Mesothelial cell of epicardium (in vitro differentiated cells): ENCODE results near the gene MXRA7. TPM values are rescaled to one million over a fixed set of nuclear protein-coding genes. Genes with fewer than 3 reads are reported as not detected.
"Not testable (repeated sequence)": the region's sequence is repeated elsewhere in the genome, so short reads cannot be mapped to it uniquely, and the experiment has no call there.

Source experiments
- DNase-seq, 2 experiments: peaks; one replicate each; pipeline ENCODE4 v3.0.0; 2021; ENCODE audit warnings: low spot score in 2 of 2; ENCODE audit not compliant: unreplicated experiment in 2 of 2
- H3K27ac Mint-ChIP-seq: 2 replicates; pipeline ENCODE4 v1.8.0; 2021; ENCODE audit warnings: mixed read lengths
- H3K27me3 Mint-ChIP-seq: 2 replicates; pipeline ENCODE4 v1.8.0; 2021; ENCODE audit warnings: low read depth, mixed read lengths
- H3K36me3 Mint-ChIP-seq: 2 replicates; pipeline ENCODE4 v1.8.0; 2021; ENCODE audit warnings: mixed read lengths
- H3K4me1 Mint-ChIP-seq: 2 replicates; pipeline ENCODE4 v1.8.0; 2021; ENCODE audit warnings: mixed read lengths
- H3K4me3 Mint-ChIP-seq: 2 replicates; pipeline ENCODE4 v1.8.0; 2021; ENCODE audit warnings: mild to moderate bottlenecking, moderate library complexity, mixed read lengths
- H3K9me3 Mint-ChIP-seq: 2 replicates; pipeline ENCODE4 v1.8.0; 2021; ENCODE audit warnings: mixed read lengths
- CTCF ChIP-seq: fragments of 200-600 bp; sonication (generic); IDR thresholded peaks from one replicate; pipeline ENCODE4 v1.5.0; 2021; ENCODE audit warnings: antibody characterized with exemption; ENCODE audit not compliant: unreplicated experiment
- total RNA-seq: library from RNA; stranded (reverse); gene quantifications from 3 replicates; pipeline ENCODE4 v1.2.1, GENCODE V29; 2021

Gene MXRA7
- total RNA-seq, 1 donor from 2014 or later, result 53.6 TPM

DNA sequence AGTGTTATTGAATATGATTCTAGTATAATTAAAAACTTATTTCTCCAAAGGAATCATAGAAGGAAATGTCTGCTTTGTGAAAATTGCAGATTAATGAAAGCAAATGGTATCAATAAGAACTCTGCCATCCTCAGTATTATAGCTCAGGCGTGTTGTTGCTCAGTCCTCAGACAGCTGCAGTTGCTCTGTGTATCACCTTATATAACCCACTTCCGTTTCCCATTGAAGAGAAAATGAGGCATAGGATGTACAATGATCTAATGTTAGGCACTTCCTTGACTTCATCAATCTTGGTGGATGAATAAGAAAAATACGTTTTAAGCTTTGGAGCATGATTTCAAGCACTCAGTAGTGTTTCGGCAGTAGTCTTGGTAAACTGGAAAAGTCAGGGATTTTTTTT is 41.2 kb upstream of the MXRA7 start:
- DNase-seq, result no peak
- H3K27ac Mint-ChIP-seq, result no peak overlapping the region
- H3K9me3 Mint-ChIP-seq, result no peaks in the 10 kb centered on the region
- H3K4me3 Mint-ChIP-seq, result no peak overlapping the region
- H3K4me1 Mint-ChIP-seq, result no peaks in the 10 kb centered on the region
- peaks cover 27% of the 10 kb centered on the region for H3K36me3 Mint-ChIP-seq
- no peak for TF ChIP-seq CTCF
- no peaks in the 10 kb centered on the region for H3K27me3 Mint-ChIP-seq

GRCh38 chr17:76751416-76751993 is 40.7 kb upstream of the MXRA7 start:
- no peaks in the 10 kb centered on the region for H3K4me1 Mint-ChIP-seq
- no peaks in the 10 kb centered on the region for H3K27me3 Mint-ChIP-seq
- DNase-seq, result no peak
- H3K9me3 Mint-ChIP-seq, result peaks cover 2% of the 10 kb centered on the region
- no peak overlapping the region for H3K27ac Mint-ChIP-seq
- peaks cover 28% of the 10 kb centered on the region for H3K36me3 Mint-ChIP-seq
- no peak for TF ChIP-seq CTCF
- no peak overlapping the region for H3K4me3 Mint-ChIP-seq

DNA sequence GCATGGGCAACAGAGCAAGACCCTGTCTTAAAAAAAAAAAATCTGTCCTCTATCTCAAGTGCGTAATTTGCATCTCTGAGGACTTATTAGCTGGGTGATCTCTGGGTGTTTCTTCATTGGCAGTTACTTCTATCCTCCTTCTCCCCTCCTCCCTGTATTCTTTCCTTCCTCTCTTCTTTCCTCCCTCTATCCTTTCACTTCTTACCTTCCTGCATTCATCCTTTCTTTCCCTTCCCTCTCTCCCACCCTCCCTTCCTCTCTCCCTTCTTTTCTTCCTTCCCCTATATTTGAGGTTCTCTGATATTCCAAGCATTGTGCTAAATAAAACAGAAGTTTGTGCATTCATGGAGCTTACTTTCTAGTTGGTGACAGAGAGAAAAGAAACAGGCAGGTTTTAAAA is 37.9 kb upstream of the MXRA7 start:
- TF ChIP-seq CTCF, result no peak
- Mint-ChIP-seq H3K4me3 (no peak overlapping the region), H3K9me3 (peaks cover 10% of the 10 kb centered on the region), H3K36me3 (peaks cover 49% of the 10 kb centered on the region), H3K4me1 (no peaks in the 10 kb centered on the region), H3K27ac (no peak overlapping the region), H3K27me3 (no peaks in the 10 kb centered on the region)
- DNase-seq, result no peak

DNA sequence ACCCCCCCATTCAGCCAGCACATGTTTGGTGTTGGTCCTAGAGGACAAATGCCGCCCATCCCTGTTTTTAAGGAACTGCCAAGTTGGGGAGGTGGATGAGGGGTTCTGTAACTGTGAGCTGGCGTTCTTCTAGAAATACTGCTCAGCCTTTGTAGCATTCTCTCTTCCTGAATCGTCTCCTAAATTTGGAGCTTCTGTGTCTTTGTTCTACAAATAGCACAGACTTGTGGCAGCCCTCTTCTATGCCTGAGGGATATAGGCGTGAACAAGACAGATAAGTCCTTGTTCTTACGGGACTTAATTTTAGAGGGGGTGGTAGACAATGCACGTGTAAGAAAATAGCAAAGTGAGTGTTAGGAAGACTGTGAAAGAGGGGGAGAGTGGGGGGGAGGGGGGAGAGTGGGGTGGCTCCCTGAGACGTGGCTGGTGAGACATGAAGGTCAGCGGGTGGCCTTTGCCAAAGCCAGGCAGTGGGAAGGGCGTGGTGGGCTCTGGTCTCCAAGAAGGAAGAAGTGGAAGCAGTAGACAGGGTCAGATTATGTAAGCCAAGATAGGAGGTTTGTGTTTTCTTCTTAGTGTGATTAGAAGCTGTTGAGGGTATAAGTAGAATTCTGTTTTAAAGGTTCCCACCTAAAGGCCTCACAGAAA is 37.1 kb upstream of the MXRA7 start:
- peaks cover 3% of the 10 kb centered on the region for H3K4me1 Mint-ChIP-seq
- DNase-seq, result no peak
- no peak for TF ChIP-seq CTCF
- H3K9me3 Mint-ChIP-seq, result peaks cover 10% of the 10 kb centered on the region
- no peak overlapping the region for H3K4me3 Mint-ChIP-seq
- no peaks in the 10 kb centered on the region for H3K27me3 Mint-ChIP-seq
- peaks cover 46% of the 10 kb centered on the region for H3K36me3 Mint-ChIP-seq
- H3K27ac Mint-ChIP-seq, result no peak overlapping the region

GRCh38 chr17:76745785-76746184 is 35.0 kb upstream of the MXRA7 start:
- H3K27me3 Mint-ChIP-seq, H3K27ac Mint-ChIP-seq, H3K9me3 Mint-ChIP-seq, H3K4me1 Mint-ChIP-seq, DNase-seq, H3K4me3 Mint-ChIP-seq: not testable (repeated sequence)
- H3K36me3 Mint-ChIP-seq, result peaks cover 45% of the 10 kb centered on the region

DNA sequence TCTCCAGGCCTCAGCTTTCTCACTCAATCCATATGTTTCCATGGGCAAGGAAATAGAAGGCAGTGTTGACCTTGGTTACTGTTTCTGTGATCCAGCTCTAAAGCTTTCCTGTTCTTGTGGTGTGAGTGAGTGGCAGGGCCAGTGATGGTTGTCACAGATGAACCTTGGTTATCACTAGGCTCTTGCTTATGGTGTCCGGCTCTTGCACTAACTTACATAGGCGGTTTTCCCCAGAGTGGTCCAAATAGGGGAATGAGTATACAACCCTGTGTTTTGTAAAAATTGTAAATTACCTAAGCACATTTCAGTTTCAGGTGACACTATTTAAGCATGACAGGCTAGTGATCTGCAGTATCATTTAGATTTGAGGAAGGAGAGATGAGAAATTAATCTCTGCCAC is 34.0 kb upstream of the MXRA7 start:
- H3K9me3 Mint-ChIP-seq, result peaks cover 10% of the 10 kb centered on the region
- H3K27me3 Mint-ChIP-seq, result no peaks in the 10 kb centered on the region
- H3K36me3 Mint-ChIP-seq, result peaks cover 41% of the 10 kb centered on the region
- no peak for TF ChIP-seq CTCF
- H3K4me3 Mint-ChIP-seq, result no peak overlapping the region
- DNase-seq, result no peak
- H3K4me1 Mint-ChIP-seq, result peaks cover 11% of the 10 kb centered on the region
- no peak overlapping the region for H3K27ac Mint-ChIP-seq
